ENCODE measurements around the gene TSPAN33.
"Not testable (repeated sequence)": the region's sequence is repeated elsewhere in the genome, so short reads cannot be mapped to it uniquely, and the experiment has no call there.

The TSPAN33 gene

GRCh38 chr7:129218514-129219062 lies 74.1 kb downstream of the TSPAN33 start:
- no peak for TF ChIP-seq ZNF274 (IDR thresholded peaks at IDR 0.05; ENCODE audit: low read depth, low read length)
- H3K4me3 ChIP-seq (ENCODE audit: low read length): no peak overlapping the region

- H3K4me3 ChIP-seq (ENCODE audit: low read length): not testable (repeated sequence)
Measured at GRCh38 chr7:129219166-129219565, 74.7 kb downstream of the TSPAN33 start.
